Cardiac fibroblast (primary cell): ENCODE measurements around the gene TCAP.
A peak's percentile ranks its signal among the peaks of the same experiment; 100 is the strongest.
"Not testable (repeated sequence)": the region's sequence is repeated elsewhere in the genome, so short reads cannot be mapped to it uniquely, and the experiment has no call there.

ENCODE experiments used
- DNase-seq, 2 donors: peaks; one replicate each; pipeline versions ENCODE4 v3.0.0 to v3.0.0-alpha.2; 2010; ENCODE audit warnings: low read depth in 2 of 2
- H3K4me3 ChIP-seq, 2 donors: replicated peaks in 1 of 2; 1 replicate in 1 of 2; 2 replicates in 1 of 2; pipeline ENCODE4 v1.5.1; 2011; ENCODE audit warnings: low read depth in 2 of 2, low read length in 2 of 2, mild to moderate bottlenecking in 2 of 2, moderate library complexity in 1 of 2
- CTCF ChIP-seq: IDR thresholded peaks from one replicate; pipeline ENCODE4 v1.5.1; 2011; ENCODE audit warnings: low read depth, mild to moderate bottlenecking, low read length, inconsistent platforms

Gene TCAP

GRCh38 chr17:39688945-39689344 lies 23.8 kb downstream of the TCAP start:
- peak overlapping the region in 1 of 2 donors; percentile 70 for H3K4me3 ChIP-seq
- no peak for TF ChIP-seq CTCF
- DNase-seq, result no peak

- TF ChIP-seq CTCF, result no peak
- no peak overlapping the region for H3K4me3 ChIP-seq
- no peak for DNase-seq
These were observed 29.4 kb downstream of the TCAP start for GRCh38 chr17:39694593-39694992.

- no peak for DNase-seq
- H3K4me3 ChIP-seq, result no peak overlapping the region
- no peak for TF ChIP-seq CTCF
These were observed 29.9 kb downstream of the TCAP start for GRCh38 chr17:39695089-39695474.

GRCh38 chr17:39696731-39697130 lies 31.6 kb downstream of the TCAP start:
- TF ChIP-seq CTCF, result no peak
- no peak overlapping the region for H3K4me3 ChIP-seq
- no peak for DNase-seq

GRCh38 chr17:39697961-39698360 lies 32.8 kb downstream of the TCAP start:
- H3K4me3 ChIP-seq, result no peak overlapping the region
- no peak for TF ChIP-seq CTCF
- no peak for DNase-seq

- DNase-seq, result not testable (repeated sequence)
- peak overlapping the region; percentile 71 to 85 for H3K4me3 ChIP-seq
These were observed 34.1 kb downstream of the TCAP start for GRCh38 chr17:39699157-39699817.

GRCh38 chr17:39699818-39700147 lies 34.6 kb downstream of the TCAP start, which contains the start of gene ERBB2:
TSS of gene ERBB2 (plus strand) at chr17:39700064. CDS start at chr17:39700239, 175 bp downstream.
- TF ChIP-seq CTCF, result no peak
- H3K4me3 ChIP-seq, result peak within 1 kb of the TSS; percentile 71 to 85
- peak; percentile 79 to 85 for DNase-seq
